Lower leg skin (tissue), 3 donors: ENCODE results near the gene TPSG1.

Source experiments
- CTCF ChIP-seq, 3 donors: fragments of 450-650 bp; IDR thresholded peaks; one replicate each; pipeline ENCODE4 v1.5.1; 2016; ENCODE audit warnings: antibody characterized with exemption in 3 of 3, mild to moderate bottlenecking in 3 of 3, moderate library complexity in 2 of 3
- POLR2A ChIP-seq, 2 donors: fragments of 450-650 bp; IDR thresholded peaks; one replicate each; pipeline ENCODE4 v1.6.1; 2016 to 2017; ENCODE audit warnings: antibody characterized with exemption in 2 of 2, mild to moderate bottlenecking in 1 of 2, moderate library complexity in 1 of 2

- TF ChIP-seq CTCF (IDR thresholded peaks at IDR 0.05) (no peak), POLR2A (IDR thresholded peaks at IDR 0.05) (no peak)
Measured at GRCh38 chr16:1189455-1189854, 35.6 kb downstream of the TPSG1 start.
